Glutamatergic neuron (in vitro differentiated cells): Measurements from ENCODE around the gene ADAMTS20. TPM values are rescaled to one million over a fixed set of nuclear protein-coding genes. Genes with fewer than 3 reads are reported as not detected.

Experiments
- DNase-seq: peaks from one replicate; pipeline ENCODE4 v3.0.0; 2022
- H3K27ac Mint-ChIP-seq: one replicate; pipeline ENCODE4 v1.8.0; 2020; ENCODE audit warnings: mild to moderate bottlenecking, mixed read lengths, inconsistent platforms; ENCODE audit not compliant: unreplicated experiment
- H3K27me3 Mint-ChIP-seq: one replicate; pipeline ENCODE4 v1.8.0; 2020; ENCODE audit warnings: mild to moderate bottlenecking, moderate library complexity, mixed read lengths, inconsistent platforms; ENCODE audit not compliant: unreplicated experiment
- H3K36me3 Mint-ChIP-seq: one replicate; pipeline ENCODE4 v1.8.0; 2020; ENCODE audit warnings: mild to moderate bottlenecking, mixed read lengths, inconsistent platforms; ENCODE audit not compliant: unreplicated experiment
- H3K4me1 Mint-ChIP-seq: one replicate; pipeline ENCODE4 v1.8.0; 2020; ENCODE audit warnings: mild to moderate bottlenecking, low read depth, mixed read lengths, inconsistent platforms; ENCODE audit not compliant: unreplicated experiment
- H3K4me3 Mint-ChIP-seq: one replicate; pipeline ENCODE4 v1.8.0; 2020; ENCODE audit warnings: mild to moderate bottlenecking, mixed read lengths, inconsistent platforms; ENCODE audit not compliant: unreplicated experiment
- H3K9me3 Mint-ChIP-seq: one replicate; pipeline ENCODE4 v1.8.0; 2020; ENCODE audit warnings: mild to moderate bottlenecking, moderate library complexity, mixed read lengths, inconsistent platforms; ENCODE audit not compliant: unreplicated experiment
- CTCF ChIP-seq: fragments of 200-600 bp; sonication (generic); IDR thresholded peaks from one replicate; pipeline ENCODE4 v1.5.0; 2021; ENCODE audit not compliant: partially characterized antibody, unreplicated experiment
- total RNA-seq: library from RNA; stranded (reverse); fragmentation: NEBNext Ultra II Directional; extraction: Animal tissue kit (Norgen Biotek cat#: 25700); gene quantifications from one replicate; pipeline ENCODE4 v1.2.1, GENCODE V29; 2021; ENCODE audit not compliant: unreplicated experiment

ADAMTS20 gene
- total RNA-seq, 1 donor from 2014 or later, result 7.0 TPM

GRCh38 chr12:43493261-43493797 lies 58.7 kb downstream of the ADAMTS20 start:
- Mint-ChIP-seq H3K4me1 (no peaks in the 10 kb centered on the region), H3K4me3 (no peak overlapping the region), H3K9me3 (no peaks in the 10 kb centered on the region), H3K27me3 (no peaks in the 10 kb centered on the region), H3K36me3 (no peaks in the 10 kb centered on the region), H3K27ac (no peak overlapping the region)
- no peak for TF ChIP-seq CTCF
- no peak for DNase-seq

GRCh38 chr12:43482311-43483085 lies 69.5 kb downstream of the ADAMTS20 start:
- DNase-seq, result no peak
- Mint-ChIP-seq H3K4me1 (peaks cover 2% of the 10 kb centered on the region), H3K9me3 (peaks cover 2% of the 10 kb centered on the region), H3K36me3 (peaks cover 8% of the 10 kb centered on the region), H3K4me3 (no peak overlapping the region), H3K27me3 (no peaks in the 10 kb centered on the region), H3K27ac (no peak overlapping the region)
- no peak for TF ChIP-seq CTCF

DNA sequence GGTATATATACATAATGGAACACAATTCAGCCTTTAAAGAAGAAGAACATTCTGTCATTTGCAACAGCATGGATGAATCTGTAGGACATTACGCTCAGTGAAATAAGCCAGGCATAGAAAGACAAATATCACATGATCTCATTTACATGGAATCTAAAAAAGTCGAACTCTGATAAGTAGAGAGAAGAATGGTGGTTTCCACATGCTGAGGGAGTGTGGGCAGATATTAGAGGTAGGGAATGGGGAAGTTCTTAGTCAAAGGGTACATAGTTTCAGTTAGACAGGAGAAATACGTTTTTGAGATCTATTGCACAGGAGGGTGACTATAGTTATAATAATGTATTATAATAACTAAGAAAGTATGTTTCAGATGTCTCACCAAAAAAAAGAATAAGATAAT lies 71.4 kb downstream of the ADAMTS20 start:
- H3K27ac Mint-ChIP-seq, result no peak overlapping the region
- no peak for DNase-seq
- no peaks in the 10 kb centered on the region for H3K27me3 Mint-ChIP-seq
- peaks cover 2% of the 10 kb centered on the region for H3K4me1 Mint-ChIP-seq
- H3K4me3 Mint-ChIP-seq, result no peak overlapping the region
- H3K36me3 Mint-ChIP-seq, result peaks cover 6% of the 10 kb centered on the region
- peaks cover 1% of the 10 kb centered on the region for H3K9me3 Mint-ChIP-seq
- no peak for TF ChIP-seq CTCF

- H3K27me3 Mint-ChIP-seq, result no peaks in the 10 kb centered on the region
- no peak for TF ChIP-seq CTCF
- H3K27ac Mint-ChIP-seq, result peak overlapping the region; percentile 82
- H3K9me3 Mint-ChIP-seq, result peaks cover 3% of the 10 kb centered on the region
- peak; percentile 53 for DNase-seq
- H3K4me1 Mint-ChIP-seq, result peaks cover 4% of the 10 kb centered on the region
- H3K4me3 Mint-ChIP-seq, result no peak overlapping the region
- peaks cover under 1% of the 10 kb centered on the region for H3K36me3 Mint-ChIP-seq
These were observed 89.3 kb downstream of the ADAMTS20 start for GRCh38 chr12:43462741-43463140.

GRCh38 chr12:43462080-43462479 lies 89.9 kb downstream of the ADAMTS20 start:
- Mint-ChIP-seq H3K27ac (peak overlapping the region; percentile 43), H3K9me3 (peaks cover 3% of the 10 kb centered on the region), H3K36me3 (peaks cover 7% of the 10 kb centered on the region), H3K4me3 (no peak overlapping the region), H3K27me3 (no peaks in the 10 kb centered on the region), H3K4me1 (peaks cover 4% of the 10 kb centered on the region)
- DNase-seq, result no peak
- no peak for TF ChIP-seq CTCF
